Adrenal gland (tissue), 5 donors: Measurements from ENCODE around the gene PRMT7.

Experiments
- CTCF ChIP-seq, 6 experiments: fragments of 450-650 bp in 4 of 6; fragments of 200-600 bp in 2 of 6; sonication (generic) in 1 of 6; IDR thresholded peaks; 1 replicate in 5 of 6; 2 replicates in 1 of 6; pipeline versions ENCODE4 v1.5.1 to v1.8.0; 2016 to 2021; ENCODE audit warnings: antibody characterized with exemption in 6 of 6, mild to moderate bottlenecking in 2 of 6, moderate library complexity in 1 of 6
- POLR2A ChIP-seq, 2 donors: fragments of 450-650 bp; IDR thresholded peaks; one replicate each; pipeline ENCODE4 v1.6.1; 2017; ENCODE audit warnings: antibody characterized with exemption in 2 of 2, mild to moderate bottlenecking in 2 of 2, moderate library complexity in 1 of 2
- donor health status: DM: no; HTN: no; CAD: no.

DNA sequence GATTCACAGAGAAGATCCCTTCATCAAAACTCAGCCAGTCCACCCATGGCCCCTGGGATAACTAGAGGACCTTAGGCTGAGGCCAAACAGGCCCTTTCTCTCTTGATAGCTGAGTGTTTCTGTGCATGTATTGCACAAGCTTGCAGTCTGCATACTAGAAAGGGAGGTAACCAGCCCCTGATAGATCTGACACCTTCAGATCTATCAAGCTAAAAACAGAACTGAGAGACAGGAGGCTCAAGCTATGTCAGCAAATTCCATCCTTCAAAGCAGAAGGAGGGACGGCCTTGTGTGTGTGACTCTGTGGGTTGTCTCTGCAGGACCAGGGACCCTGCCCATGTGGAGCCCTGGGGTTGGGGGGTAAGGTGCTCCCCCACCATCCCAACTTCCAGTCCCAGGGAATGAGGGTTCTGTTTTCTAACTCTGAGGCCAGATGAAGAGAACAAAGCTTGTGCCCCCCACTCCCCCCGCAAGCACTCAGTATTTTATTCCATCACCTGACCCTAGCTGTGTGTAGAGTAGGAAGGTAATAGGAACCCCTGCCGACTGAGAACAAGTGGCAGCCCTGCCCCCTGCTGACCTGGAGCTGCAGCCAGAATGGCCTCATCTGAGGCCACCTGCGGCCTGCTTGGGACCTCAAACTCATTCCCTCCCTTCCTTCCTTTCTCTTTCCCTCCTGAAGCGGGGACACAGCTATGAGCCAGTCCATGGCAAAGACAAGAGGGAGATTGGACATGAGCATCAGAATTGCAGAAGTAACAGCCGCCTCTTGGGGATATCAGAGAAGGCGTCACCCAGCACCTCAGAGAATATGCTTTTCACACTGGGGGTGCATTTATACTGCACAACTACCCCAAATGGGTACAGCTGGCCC, 73.7 kb downstream of the PRMT7 start:
- TF ChIP-seq CTCF (IDR thresholded peaks at IDR 0.05) (no peak), POLR2A (IDR thresholded peaks at IDR 0.05) (no peak)
